H9 (cell line): ENCODE data around the gene KCNRG. TPM values are rescaled to one million over a fixed set of nuclear protein-coding genes. Genes with fewer than 3 reads are reported as not detected.
A peak's percentile ranks its signal among the peaks of the same experiment; 100 is the strongest.

Source experiments
- DNase-seq: peaks from one replicate; pipeline ENCODE4 v3.0.0-alpha.2; 2017
- H2AFZ ChIP-seq: one replicate; pipeline ENCODE4 v1.6.1; 2013; ENCODE audit warnings: mild to moderate bottlenecking, low read length, control low read depth, moderate library complexity
- H2AK5ac ChIP-seq: 2 replicates; pipeline ENCODE4 v1.6.1; 2013; ENCODE audit warnings: low read length, control low read depth, mixed read lengths; ENCODE audit not compliant: insufficient read length
- H2BK120ac ChIP-seq: one replicate; pipeline ENCODE4 v1.6.1; 2013; ENCODE audit warnings: low read depth, mild to moderate bottlenecking, low read length, control low read depth, inconsistent platforms; ENCODE audit not compliant: poor library complexity, severe bottlenecking
- H2BK12ac ChIP-seq: 2 replicates; pipeline ENCODE4 v1.6.1; 2013; ENCODE audit warnings: low read length, control low read depth, mixed read lengths, low read depth; ENCODE audit not compliant: insufficient read length
- H2BK15ac ChIP-seq: 2 replicates; pipeline ENCODE4 v1.6.1; 2013; ENCODE audit warnings: low read depth, low read length, control low read depth
- H2BK20ac ChIP-seq: one replicate; pipeline ENCODE4 v1.6.1; 2013; ENCODE audit warnings: low read depth, mild to moderate bottlenecking, low read length, control low read depth, inconsistent platforms; ENCODE audit not compliant: poor library complexity, severe bottlenecking
- H2BK5ac ChIP-seq: 2 replicates; pipeline ENCODE4 v1.6.1; 2013; ENCODE audit warnings: low read length, control low read depth, mixed read lengths; ENCODE audit not compliant: insufficient read length
- H3K14ac ChIP-seq: 2 replicates; pipeline ENCODE4 v1.6.1; 2013; ENCODE audit warnings: low read length, control low read depth; ENCODE audit not compliant: insufficient read depth
- H3K18ac ChIP-seq: 2 replicates; pipeline ENCODE4 v1.6.1; 2013; ENCODE audit warnings: low read depth, mild to moderate bottlenecking, mixed read lengths, low read length, control low read depth; ENCODE audit not compliant: insufficient read length
- H3K23ac ChIP-seq: 2 replicates; pipeline ENCODE4 v1.6.1; 2013; ENCODE audit warnings: low read length, control low read depth, mixed read lengths, low read depth; ENCODE audit not compliant: insufficient read length
- H3K23me2 ChIP-seq: 2 replicates; pipeline ENCODE4 v1.6.1; 2013; ENCODE audit warnings: low read depth, mild to moderate bottlenecking, mixed read lengths, low read length, control low read depth; ENCODE audit not compliant: insufficient read length, poor library complexity, severe bottlenecking
- H3K27ac ChIP-seq: 2 replicates; pipeline ENCODE4 v1.5.1; 2013; ENCODE audit warnings: low read length, control low read depth, mixed read lengths, low read depth; ENCODE audit not compliant: insufficient read length
- H3K27me3 ChIP-seq: 2 replicates; pipeline ENCODE4 v1.6.1; 2013; ENCODE audit warnings: low read length, control low read depth, inconsistent platforms; ENCODE audit not compliant: insufficient read depth
- H3K4ac ChIP-seq: 2 replicates; pipeline ENCODE4 v1.6.1; 2013; ENCODE audit warnings: low read depth, mild to moderate bottlenecking, control low read depth, inconsistent platforms, low read length, moderate library complexity
- H3K4me1 ChIP-seq: 2 replicates; pipeline ENCODE4 v1.6.1; 2013; ENCODE audit warnings: low read length, control low read depth, inconsistent platforms; ENCODE audit not compliant: insufficient read depth
- H3K4me2 ChIP-seq: 2 replicates; pipeline ENCODE4 v1.6.1; 2013; ENCODE audit warnings: low read length, control low read depth, mixed read lengths; ENCODE audit not compliant: insufficient read length, insufficient read depth
- H3K56ac ChIP-seq: 2 replicates; pipeline ENCODE4 v1.6.1; 2013; ENCODE audit warnings: low read depth, mild to moderate bottlenecking, mixed read lengths, low read length, control low read depth; ENCODE audit not compliant: insufficient read length
- H3K79me1 ChIP-seq: 2 replicates; pipeline ENCODE4 v1.6.1; 2013; ENCODE audit warnings: low read depth, mild to moderate bottlenecking, moderate library complexity, low read length, control low read depth, inconsistent platforms; ENCODE audit not compliant: insufficient read depth, poor library complexity, severe bottlenecking
- H3K79me2 ChIP-seq: 2 replicates; pipeline ENCODE4 v1.6.1; 2013; ENCODE audit warnings: low read length, control low read depth, inconsistent platforms; ENCODE audit not compliant: insufficient read depth
- H3K9ac ChIP-seq: 2 replicates; pipeline ENCODE4 v1.6.1; 2013; ENCODE audit warnings: low read length, control low read depth, mixed read lengths; ENCODE audit not compliant: insufficient read length; ENCODE audit errors: extremely low read depth
- H3K9me3 ChIP-seq: one replicate; pipeline ENCODE4 v1.6.1; 2013; ENCODE audit warnings: low read depth, low read length, inconsistent platforms; ENCODE audit not compliant: control insufficient read depth
- H3T11ph ChIP-seq: one replicate; pipeline ENCODE4 v1.6.1; 2013; ENCODE audit warnings: mild to moderate bottlenecking, low read length, control low read depth, inconsistent platforms
- H4K20me1 ChIP-seq: one replicate; pipeline ENCODE4 v1.6.1; 2013; ENCODE audit not compliant: control insufficient read depth, insufficient read length, insufficient read depth
- H4K5ac ChIP-seq: 2 replicates; pipeline ENCODE4 v1.6.1; 2013; ENCODE audit warnings: low read depth, mild to moderate bottlenecking, mixed read lengths, low read length, control low read depth; ENCODE audit not compliant: insufficient read length
- H4K8ac ChIP-seq: replicated peaks from 2 replicates; pipeline ENCODE4 v1.6.1; 2013; ENCODE audit warnings: low read length, control low read depth, mixed read lengths, low read depth; ENCODE audit not compliant: insufficient read length
- H4K91ac ChIP-seq: 2 replicates; pipeline ENCODE4 v1.6.1; 2013; ENCODE audit warnings: low read depth, mild to moderate bottlenecking, moderate library complexity, mixed read lengths, low read length, control low read depth; ENCODE audit not compliant: insufficient read length
- H3K27ac Mint-ChIP-seq, 3 experiments: 2 replicates in 2 of 3; 3 replicates in 1 of 3; pipeline ENCODE4 v1.8.0; 2020 to 2021; ENCODE audit warnings: mixed read lengths in 3 of 3, mild to moderate bottlenecking in 1 of 3, moderate library complexity in 1 of 3
- H3K27me3 Mint-ChIP-seq: 2 replicates; pipeline ENCODE4 v1.8.0; 2021; ENCODE audit warnings: low read depth, mild to moderate bottlenecking, moderate library complexity, mixed read lengths
- H3K36me3 Mint-ChIP-seq, 3 experiments: 2 replicates in 2 of 3; 3 replicates in 1 of 3; pipeline ENCODE4 v1.8.0; 2020 to 2021; ENCODE audit warnings: low read depth in 3 of 3, mixed read lengths in 3 of 3; ENCODE audit not compliant: insufficient read depth in 1 of 3
- H3K4me1 Mint-ChIP-seq, 2 experiments: 2 replicates each; pipeline ENCODE4 v1.8.0; 2020; ENCODE audit warnings: mixed read lengths in 2 of 2
- H3K4me3 Mint-ChIP-seq, 2 experiments: 2 replicates in 1 of 2; 3 replicates in 1 of 2; pipeline ENCODE4 v1.8.0; 2020 to 2021; ENCODE audit warnings: mild to moderate bottlenecking in 2 of 2, mixed read lengths in 2 of 2, moderate library complexity in 1 of 2
- H3K9me3 Mint-ChIP-seq, 2 experiments: 2 replicates in 1 of 2; 3 replicates in 1 of 2; pipeline ENCODE4 v1.8.0; 2020; ENCODE audit warnings: mild to moderate bottlenecking in 2 of 2, mixed read lengths in 2 of 2, moderate library complexity in 1 of 2
- CTCF ChIP-seq: fragments of 200-600 bp; sonication (generic); conservative IDR thresholded peaks from 3 replicates; pipeline ENCODE4 v1.8.0; 2021; ENCODE audit warnings: antibody characterized with exemption, mild to moderate bottlenecking
- WGBS: extraction: QIAGEN DNeasy Blood & Tissue Kit; methylation state at CpG from one replicate; pipeline ENCODE4 v1.1.7; 2013; ENCODE audit warnings: missing lambda C conversion rate, low lambda C conversion rate, mixed read lengths; ENCODE audit not compliant: insufficient read length; ENCODE audit errors: extremely low coverage; 5-methylcytosine and 5-hydroxymethylcytosine counted together
- total RNA-seq: library from RNA; stranded (reverse); gene quantifications from 2 replicates; pipeline ENCODE4 v1.2.1, GENCODE V29; 2021

The KCNRG gene
- total RNA-seq, 1 experiment from 2014 or later: 0.74 TPM

- no peak overlapping the region for H3K9ac ChIP-seq
- no peaks in the 10 kb centered on the region for H3K9me3 ChIP-seq
- H3K4me2 ChIP-seq: no peak overlapping the region
- 0 out of 7 replicates have a peak overlapping the region, but pooled peaks of 1 of the 3 experiments have one; percentile 81 for H3K27ac Mint-ChIP-seq
- H3K79me1 ChIP-seq: no peaks in the 10 kb centered on the region
- no peaks in the 10 kb centered on the region for H3K9me3 Mint-ChIP-seq
- no peak overlapping the region for H3K4me3 Mint-ChIP-seq
- H3K23ac ChIP-seq: no peak overlapping the region
- no peak overlapping the region for H4K91ac ChIP-seq
- H2BK120ac ChIP-seq: no peak overlapping the region
- no peak overlapping the region for H3K56ac ChIP-seq
- no peaks in the 10 kb centered on the region for H3K79me2 ChIP-seq
- no peak overlapping the region for H2AK5ac ChIP-seq
- H3K27me3 Mint-ChIP-seq: no peaks in the 10 kb centered on the region; the same call in 1 of the 2 replicates
- no peak overlapping the region for H3K14ac ChIP-seq
- H3K23me2 ChIP-seq: no peaks in the 10 kb centered on the region
- no peak overlapping the region for H4K5ac ChIP-seq
- H3K27me3 ChIP-seq: no peaks in the 10 kb centered on the region
- no peak overlapping the region for H2BK5ac ChIP-seq
- no peak overlapping the region for H3K18ac ChIP-seq
- no peak for TF ChIP-seq CTCF
- WGBS: no CpG with 5 or more reads among the region's 4 CpGs
- no peaks in the 10 kb centered on the region for H3K36me3 Mint-ChIP-seq
- H2BK20ac ChIP-seq: no peak overlapping the region
- no peak overlapping the region for H2BK15ac ChIP-seq
- no peaks in the 10 kb centered on the region for H4K20me1 ChIP-seq
- H3T11ph ChIP-seq: no peak overlapping the region
- no peak overlapping the region for H4K8ac ChIP-seq
- no peak overlapping the region for H3K4ac ChIP-seq
- H2AFZ ChIP-seq: no peak overlapping the region
- H3K4me1 ChIP-seq: no peaks in the 10 kb centered on the region
- no peaks in the 10 kb centered on the region for H3K4me1 Mint-ChIP-seq
- no peak for DNase-seq
- no peak overlapping the region for H2BK12ac ChIP-seq
- H3K27ac ChIP-seq: no peak overlapping the region
Measured at GRCh38 chr13:49972709-49973108, 42.5 kb upstream of the KCNRG start.
